NCI-H1092 (cell line): Measurements from ENCODE around the gene BNC2.

Experiments used
- DNase-seq: peaks from one replicate; lab custom pipeline; 2025; lab: John Stamatoyannopoulos, UW

BNC2 gene

GRCh38 chr9:16367605-16368231, 502.8 kb downstream of the BNC2 start:
- DNase-seq, result no peak

- DNase-seq, result no peak
These were observed 506.1 kb downstream of the BNC2 start for GRCh38 chr9:16364347-16364746.

- no peak for DNase-seq
These were observed 506.6 kb downstream of the BNC2 start for GRCh38 chr9:16363916-16364315.

- DNase-seq, result no peak
These were observed 507.2 kb downstream of the BNC2 start for GRCh38 chr9:16363073-16363781.

- no peak for DNase-seq
These were observed 508.5 kb downstream of the BNC2 start for GRCh38 chr9:16361939-16362338.

GRCh38 chr9:16361118-16361517, 509.4 kb downstream of the BNC2 start:
- no peak for DNase-seq

- DNase-seq, result no peak
These were observed 510.2 kb downstream of the BNC2 start for GRCh38 chr9:16360247-16360646.
